HS-27A (cell line): Measurements from ENCODE around the gene TFDP2.
"Not testable (repeated sequence)": the region's sequence is repeated elsewhere in the genome, so short reads cannot be mapped to it uniquely, and the experiment has no call there.

Source experiments
- DNase-seq: peaks from one replicate; pipeline ENCODE4 v3.0.0-alpha.2; 2012; ENCODE audit warnings: low read depth, missing footprints

The TFDP2 gene

DNA sequence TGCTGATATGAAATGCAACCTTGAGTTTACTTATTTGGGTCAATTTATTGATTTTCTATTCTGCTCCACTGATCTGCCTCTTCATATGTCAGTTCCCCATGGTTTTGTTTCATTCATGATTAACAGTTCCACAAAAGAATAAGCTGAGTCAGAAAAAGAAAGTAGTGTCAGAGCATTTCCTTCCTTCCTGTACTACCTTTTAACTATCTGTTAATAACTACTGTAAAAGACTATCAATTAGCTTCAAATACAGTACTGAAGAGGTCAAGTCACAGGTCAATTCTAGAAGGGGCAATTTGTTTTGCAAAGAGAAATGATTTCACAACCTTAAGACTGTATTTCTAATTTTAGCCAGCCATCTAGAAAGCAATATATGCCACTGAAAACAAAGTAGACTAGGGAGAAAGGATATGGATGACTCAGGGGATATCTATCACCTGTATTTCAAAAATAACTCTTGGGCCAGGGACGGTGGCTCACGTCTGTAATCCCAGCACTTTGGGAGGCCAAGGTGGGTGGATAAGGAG, 129.5 kb downstream of the TFDP2 start:
- no peak for DNase-seq

DNA sequence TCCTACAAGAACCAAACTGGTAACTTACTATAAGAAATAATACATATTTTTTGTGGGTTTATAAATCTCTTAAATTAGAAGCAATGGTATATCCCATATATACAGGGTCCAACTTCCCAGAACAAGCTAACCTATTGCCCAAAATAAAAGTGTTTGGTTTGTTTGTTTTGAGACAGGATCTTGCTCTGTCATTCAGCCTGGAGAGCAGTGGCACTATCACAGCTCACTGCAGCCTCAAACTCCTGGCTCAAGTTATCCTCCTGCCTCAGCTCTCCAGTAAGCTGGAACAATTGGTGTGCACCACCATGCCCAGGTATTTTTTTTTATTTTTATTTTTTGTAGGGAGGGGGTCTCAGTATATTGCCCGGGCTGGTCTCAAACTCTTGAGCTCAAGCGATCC, 135.4 kb downstream of the TFDP2 start:
- no peak for DNase-seq

DNA sequence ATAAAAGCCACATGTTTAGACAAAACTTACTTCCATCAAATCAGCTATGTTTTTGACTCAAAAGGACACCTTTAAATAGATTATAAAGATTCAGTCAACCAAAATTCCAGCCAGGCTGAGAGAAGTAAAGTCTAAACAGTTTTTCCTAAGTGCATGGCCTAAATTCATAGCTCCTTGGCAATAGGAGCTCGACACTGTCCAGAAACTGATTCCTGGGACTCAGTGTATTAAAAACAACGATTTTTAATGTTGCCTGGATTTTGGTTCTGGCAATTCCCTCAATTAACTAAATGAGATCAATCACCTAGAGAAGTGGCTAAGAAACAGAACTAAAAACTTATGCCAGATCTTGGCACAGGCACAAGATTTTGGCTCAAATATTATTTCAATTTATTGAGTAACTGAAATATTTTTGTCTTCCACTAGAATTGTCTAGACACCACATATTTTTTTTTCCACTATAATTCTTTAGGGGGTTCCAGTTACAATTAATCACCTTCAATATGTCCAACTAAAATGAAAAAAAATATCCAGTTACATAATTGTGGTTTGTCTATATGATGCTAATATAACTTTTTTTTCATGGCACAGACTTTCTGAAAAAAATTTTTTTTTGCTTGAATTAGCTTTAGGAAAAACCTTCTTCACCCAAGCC, 135.9 kb downstream of the TFDP2 start:
- no peak for DNase-seq

DNA sequence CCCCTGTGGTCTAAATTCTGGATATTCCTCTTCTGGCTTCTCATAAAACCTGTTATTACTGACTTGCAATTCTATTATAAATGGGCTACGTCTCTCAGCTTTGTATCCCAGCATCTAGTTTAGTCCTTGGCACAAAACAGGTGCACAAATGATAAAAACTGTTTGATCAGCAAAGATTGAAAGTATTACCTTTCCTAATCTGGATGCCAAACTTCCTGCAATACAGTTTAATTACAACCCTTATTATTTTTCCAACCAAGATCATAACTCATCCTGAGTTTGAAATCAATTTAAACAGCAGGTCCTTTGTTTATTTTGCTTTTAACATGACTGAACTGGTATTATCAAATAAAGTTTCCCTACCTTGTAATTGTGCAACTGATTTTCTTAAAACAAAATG, 140.3 kb downstream of the TFDP2 start:
- no peak for DNase-seq

DNA sequence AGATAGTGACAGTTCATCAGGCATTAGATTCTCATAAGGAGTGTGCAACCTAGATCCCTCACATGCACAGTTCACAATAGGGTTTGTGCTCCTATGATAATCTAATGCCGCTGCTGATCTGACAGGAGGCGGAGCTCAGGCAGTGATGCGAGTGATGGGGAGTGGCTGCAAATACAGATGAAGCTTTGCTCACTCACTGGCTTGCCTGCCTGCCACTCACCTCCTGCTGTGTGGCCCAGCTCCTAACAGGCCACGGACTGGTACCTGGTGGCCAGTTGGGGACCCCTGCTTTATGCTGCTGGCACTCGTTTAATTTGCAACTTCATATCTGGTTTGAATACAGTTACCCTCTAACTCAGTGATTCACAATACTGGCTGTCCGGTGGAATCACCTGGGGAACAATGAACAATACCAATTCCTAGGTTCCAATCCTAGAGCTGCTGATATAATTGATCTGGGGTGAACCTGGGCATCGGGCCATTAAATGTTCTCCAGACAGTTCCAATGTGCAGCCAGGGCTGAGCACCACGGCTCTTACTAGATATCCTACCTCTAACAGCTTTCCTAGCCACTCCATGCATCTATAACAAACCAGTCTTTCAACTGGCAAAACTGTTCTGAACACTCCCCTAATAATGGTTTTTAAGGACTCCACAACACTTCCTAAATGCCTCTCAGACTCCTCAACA, 141.5 kb downstream of the TFDP2 start:
- no peak for DNase-seq

DNA sequence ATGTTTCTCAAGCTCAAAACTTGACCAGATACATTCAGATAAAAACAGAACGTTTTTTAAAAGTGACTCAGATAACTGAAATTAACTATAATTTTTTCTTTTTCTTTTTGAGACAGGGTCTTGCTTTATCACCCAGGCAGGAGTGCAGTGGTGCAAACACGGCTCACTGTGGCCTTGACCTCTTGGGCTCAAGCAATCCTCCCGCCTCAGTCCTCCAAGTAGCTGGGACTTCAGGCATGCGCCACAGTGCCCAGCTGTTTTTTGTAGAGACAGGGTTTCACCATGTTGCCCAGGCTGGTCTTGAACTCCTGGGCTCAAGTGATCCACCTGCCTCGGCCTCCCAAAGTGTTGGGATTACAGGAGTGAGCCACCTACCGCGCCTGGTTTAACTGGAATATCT, 144.4 kb downstream of the TFDP2 start:
- DNase-seq: not testable (repeated sequence)

DNA sequence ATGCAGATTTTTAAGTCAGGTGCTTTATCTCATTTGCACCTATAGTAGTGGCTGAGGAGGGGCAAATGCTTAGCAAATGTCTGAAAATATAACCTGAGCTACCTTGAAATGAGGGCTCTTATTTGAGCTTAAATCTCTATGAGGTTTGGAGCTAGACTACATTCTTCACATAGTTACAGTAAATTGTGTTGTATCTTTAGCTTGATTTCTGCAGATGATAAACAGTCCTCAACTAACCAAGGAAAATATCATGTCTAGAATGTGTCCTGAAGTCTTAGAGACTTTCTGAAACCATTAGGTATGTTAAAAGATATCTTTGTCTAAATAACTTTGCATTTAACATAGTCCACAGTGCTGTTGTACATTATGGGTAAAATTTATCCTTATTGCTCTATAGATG, 145.3 kb downstream of the TFDP2 start:
- DNase-seq: no peak

DNA sequence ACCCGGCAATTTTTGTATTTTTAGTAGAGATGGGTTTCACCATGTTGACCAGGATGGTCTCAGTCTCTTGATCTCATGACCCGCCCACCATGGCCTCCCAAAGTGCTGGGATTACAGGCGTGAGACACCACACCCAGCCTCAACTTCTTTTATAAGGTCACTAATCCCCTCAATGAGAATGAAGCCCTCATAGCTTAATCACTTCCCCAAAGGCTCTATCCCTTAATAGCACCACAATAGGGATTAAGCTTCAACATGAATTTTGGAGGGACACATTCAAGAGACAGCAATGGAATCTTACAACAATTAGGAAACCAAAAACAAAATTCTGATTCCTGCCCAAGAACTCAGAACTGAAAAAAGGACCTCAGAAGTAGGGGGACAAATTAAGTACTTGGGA, 146.1 kb downstream of the TFDP2 start:
- no peak for DNase-seq

DNA sequence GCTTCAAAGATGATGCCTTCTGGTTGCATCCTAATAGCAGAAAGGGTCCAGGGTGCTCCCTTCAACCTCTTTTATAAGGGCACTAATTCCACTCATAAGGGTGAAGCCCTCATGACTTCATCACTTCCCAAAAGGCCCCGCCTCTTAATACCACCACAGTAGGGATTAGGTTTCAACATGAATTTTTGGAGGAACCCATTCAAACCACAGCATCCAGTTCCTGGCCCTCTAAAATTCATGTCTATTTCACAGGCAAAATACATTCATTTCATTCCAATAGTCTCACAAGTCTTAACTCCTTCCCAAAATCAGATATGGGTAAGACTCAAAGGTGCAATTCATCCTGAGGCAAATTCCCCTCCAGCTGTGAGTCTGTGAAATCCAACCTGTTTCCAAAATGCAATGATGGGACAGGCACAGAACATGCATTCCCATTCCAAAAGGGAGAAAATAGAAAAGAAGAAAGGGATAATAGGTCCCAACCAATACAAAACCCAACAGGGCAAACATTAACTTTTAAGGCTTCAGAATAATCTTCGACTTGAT, 148.9 kb downstream of the TFDP2 start:
- no peak for DNase-seq

DNA sequence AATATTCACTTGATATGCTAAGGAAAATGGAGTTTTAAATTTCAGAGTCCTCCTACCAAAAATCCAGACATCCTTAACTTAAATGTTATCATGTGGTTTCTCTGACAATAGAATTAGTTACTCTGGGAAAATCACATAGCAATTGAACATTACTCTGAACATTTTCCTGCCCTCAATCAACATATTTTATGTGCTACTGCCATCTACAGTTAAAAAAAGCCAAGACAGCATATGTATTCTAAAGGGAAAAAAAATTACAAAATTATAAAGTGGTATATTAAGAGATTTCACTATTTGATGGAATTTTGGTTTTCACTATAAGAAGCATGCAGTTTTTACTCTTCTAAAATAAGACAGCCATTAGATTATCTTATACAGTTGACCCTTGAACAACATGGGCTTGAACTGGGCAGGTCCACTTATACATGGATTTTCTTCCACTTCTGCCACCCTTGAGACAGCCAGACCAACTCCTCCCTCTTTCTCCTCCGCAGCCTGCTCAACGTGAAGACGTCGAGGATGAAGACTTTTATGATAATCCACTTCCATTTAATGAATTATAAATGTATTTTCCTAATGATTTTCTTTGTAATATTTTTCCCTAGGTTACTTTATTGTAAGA, 150.6 kb downstream of the TFDP2 start:
- DNase-seq: no peak

DNA sequence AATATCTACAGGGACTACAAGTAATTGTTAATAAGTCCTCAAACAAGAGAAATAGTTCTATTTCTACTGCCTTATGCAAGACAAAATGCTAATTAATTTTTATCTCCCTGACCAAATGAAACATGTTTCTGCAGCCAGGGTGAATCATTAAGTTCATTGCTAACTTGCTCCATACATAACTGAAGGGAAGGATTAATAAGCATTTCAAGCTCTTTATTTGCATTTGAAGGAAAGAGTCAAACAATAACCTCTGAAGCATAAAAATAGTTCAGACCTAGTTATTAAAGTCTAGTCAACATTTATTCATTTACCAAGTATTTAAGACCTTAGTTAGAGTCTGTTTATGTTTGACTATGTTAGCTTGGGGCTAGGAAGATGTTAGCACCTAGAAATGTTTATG, 152.9 kb downstream of the TFDP2 start:
- DNase-seq: no peak

DNA sequence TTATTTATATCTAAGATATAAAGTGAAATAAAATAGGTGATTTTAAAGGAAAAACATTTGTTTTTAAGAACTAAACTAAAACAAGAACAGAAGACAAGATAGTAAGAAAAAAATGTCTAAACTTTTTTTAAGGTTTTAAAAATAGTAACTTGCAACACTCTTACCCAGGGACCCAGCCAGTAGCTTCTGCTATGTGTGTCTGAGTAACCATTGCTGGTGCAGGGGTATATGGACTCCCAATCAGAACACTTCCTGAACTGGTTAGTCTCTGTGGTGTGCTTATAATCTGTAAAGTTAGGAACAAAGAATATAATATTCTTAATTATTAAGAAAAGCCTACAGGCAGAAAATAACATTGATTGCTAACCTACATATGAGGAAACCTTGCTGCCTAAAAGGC, 154.5 kb downstream of the TFDP2 start:
- DNase-seq: no peak

DNA sequence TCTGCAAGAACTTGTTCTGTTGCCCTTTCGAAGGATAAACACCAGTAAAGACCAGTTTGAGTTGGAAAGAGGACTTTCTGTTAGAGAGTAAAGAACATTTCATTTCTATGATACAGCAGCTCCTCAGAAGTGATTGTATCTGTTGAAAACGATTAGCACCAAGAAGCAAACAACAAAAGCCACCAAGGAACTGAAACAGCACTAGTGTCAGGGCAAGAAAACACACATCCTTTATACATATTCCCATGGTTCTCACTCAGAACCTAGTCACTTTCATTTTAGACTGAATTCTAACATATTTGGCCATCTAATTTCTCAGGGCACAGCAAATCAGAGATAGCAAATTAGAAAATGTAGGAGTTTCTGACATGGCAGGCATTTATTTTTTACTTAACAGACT, 156.8 kb downstream of the TFDP2 start:
- DNase-seq: no peak

DNA sequence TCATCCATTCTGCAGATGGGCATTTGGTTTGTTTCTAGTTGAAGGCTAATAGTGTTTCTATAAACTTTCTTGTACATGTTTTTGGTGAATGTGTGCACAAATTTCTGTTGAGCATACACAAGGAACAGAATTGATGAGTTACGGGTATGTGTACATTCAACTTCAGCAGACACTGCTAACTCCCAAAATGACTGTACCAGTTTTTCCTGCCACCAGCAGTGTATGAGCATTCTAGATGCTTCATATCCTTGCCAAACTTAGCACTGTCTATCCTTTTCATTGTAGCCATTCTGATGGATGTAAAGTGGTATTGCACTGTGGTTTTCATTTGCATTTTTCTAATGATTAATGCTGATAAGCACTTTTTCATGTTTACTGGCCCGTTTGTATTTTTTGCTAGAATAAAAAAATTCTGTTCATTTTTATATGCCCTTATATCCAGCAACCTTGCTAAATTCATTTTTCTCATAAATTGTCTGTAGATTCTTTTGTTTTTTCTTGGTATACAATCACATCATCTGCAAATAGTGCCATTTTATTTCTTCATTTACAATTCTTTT, 162.7 kb downstream of the TFDP2 start:
- DNase-seq: no peak

DNA sequence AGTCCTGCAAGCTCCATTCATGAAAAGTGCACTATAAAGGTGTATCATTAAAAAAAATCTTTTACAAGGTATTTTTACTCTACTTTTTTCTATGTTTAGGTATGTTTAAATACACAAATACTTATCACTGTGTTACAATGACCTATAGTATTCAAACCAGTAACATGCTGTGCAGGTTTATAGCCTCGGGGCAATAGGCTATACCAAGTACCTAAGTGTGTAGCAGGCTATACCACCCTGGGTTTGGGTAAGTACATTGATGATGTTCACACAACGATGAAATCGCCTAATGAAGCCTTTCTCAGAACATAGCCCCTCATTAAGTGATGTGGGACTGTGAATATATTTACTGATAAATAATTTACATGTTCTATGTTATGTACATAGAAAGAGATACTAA, 168.3 kb downstream of the TFDP2 start:
- DNase-seq: no peak

DNA sequence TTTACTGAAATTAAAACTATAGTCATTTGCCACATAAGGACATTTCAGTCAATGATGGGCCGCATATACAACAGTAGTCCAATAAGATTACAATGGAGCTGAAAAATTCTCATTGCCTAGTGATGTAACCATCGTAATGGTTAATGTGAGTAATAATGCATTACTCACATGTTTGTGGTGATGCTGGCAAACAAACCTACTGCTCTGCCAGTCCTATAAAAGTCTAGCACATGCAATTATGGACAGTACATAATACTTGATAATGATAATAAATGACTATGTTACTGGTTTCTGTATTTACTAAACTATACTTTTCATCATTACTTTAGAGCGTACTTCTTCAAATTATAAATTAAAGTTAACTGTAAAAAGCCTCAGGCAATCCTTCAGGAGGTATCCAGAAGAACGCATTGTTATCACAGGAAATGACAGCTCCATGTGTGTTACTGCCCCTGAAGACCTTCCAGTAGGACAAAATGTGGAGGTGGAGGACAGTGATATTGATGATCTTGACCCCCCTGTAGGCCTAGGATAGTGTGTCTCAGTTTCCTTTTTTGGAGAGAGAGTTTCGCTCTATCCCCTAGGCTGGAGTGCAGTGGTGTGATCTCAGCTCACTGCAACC, 170.2 kb downstream of the TFDP2 start:
- DNase-seq: no peak

DNA sequence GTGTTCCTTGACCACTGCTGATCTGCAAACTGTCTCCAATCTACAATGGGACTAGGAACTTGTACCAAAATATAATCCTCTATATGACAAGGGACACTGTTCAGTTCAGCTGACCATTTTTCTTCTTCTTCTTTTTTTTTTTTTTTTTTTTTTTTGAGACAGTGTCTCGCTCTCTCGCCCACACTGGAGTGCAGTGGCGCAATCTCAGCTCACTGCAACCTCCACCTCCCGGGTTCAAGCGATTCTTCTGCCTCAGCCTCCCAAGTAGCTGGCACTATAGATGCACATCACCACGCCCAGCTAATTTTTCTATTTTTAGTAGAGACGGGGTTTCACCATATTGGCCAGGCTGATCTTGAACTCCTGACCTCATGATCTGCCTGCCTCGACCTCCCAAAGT, 174.6 kb downstream of the TFDP2 start:
- DNase-seq: not testable (repeated sequence)

DNA sequence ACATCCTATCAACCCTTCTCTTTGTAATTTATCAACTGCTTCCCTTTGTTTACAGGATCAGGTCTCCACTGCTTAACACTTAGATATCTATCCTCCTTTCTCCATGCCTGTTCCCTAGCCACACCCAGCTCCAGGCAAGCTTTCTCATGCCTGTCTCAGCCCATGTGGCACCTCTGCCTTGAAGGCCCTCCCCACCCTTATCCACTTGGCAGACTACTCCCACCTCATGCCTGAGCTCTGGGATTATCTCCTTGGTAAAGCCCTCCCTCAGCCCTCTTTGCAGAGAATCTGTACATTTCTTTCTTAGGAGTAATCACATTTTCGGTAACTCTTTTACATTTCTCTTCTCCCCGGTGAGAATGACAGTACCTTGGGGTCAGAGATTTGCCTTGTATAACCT, 176.9 kb downstream of the TFDP2 start:
- DNase-seq: no peak

DNA sequence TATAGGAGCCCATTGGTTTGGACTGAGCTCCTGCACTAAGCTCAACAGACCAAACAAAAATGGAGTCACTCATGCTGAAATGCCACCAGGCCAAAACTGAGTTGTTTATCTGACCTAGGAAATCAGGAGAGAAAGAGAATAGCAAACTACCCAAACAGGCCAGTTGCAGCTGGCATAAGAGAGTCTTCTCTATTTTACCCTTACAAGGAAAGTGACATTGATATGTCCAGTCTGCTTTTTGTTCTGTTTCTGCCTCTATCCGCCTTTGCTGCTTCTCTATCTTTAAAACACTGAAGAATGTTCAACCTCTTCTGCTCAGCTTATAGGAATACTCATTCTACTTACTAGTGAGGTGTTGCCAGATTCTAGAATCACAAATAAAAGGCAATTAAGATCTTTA, 177.8 kb downstream of the TFDP2 start:
- no peak for DNase-seq

DNA sequence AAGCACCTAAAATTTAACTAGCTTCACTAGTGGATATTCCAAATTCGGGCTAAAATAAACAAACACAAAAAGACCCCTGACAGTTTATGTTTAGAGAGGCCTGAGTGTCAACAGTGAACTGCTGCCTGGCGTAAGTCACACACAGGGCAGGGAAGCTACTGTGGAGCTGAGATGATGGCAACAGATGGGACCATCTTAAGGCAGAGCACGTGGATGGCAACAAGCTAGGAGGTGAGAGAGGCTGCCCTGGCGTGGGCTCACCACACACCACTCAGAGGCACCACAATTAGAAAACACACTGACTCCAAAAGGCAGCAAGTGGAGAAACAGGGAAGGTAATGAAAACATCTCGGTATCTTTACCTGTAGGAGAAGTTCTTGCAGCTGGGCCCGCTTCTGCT, 179.6 kb downstream of the TFDP2 start:
- no peak for DNase-seq

DNA sequence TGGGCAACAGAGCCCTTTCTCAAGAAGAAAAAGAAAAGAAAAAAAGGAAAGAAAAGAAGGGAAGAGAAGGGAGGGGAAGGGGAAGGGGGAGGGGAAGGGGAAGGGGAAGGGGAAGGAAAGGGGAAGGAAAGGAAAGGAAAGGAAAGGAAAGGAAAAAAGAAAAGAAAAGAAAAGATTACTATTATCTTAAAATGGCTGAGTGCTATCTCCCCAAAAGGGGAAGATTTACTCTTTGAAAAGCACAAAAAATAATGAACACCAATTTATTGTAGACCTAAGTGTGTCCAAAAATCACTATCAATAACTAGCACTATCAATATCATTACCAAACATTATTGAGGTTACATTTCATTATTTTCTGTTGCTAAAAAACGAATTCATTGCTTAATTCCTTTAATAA, 183.9 kb downstream of the TFDP2 start:
- DNase-seq: no peak

DNA sequence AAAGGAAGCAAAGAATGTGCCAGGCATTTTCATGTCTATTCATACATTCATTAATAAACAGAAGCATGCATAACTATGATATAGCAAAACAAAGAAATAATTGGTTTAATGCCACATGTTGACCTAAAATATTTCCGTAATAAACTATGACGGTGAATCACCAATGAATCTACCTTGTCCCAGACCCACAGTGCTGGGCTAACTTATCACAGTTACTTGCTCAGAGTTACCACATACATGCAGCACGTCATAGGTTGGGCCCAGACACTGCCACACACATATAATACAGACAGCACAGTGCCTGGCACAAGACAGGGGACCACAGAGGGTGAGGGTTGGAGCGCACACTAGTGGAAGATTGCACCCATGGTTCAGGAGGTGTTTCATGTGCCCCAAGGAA, 186.0 kb downstream of the TFDP2 start:
- DNase-seq: no peak
